AG09309 (cell line): ENCODE results near the gene CLIC1.

Experiments
- DNase-seq: peaks from one replicate; pipeline ENCODE4 v3.0.0-alpha.2; 2010; ENCODE audit warnings: low read depth
- H3K4me3 ChIP-seq: 2 replicates; pipeline ENCODE4 v1.5.1; 2011; ENCODE audit warnings: mild to moderate bottlenecking, low read depth, low read length, moderate library complexity; ENCODE audit not compliant: control insufficient read depth
- CTCF ChIP-seq: IDR thresholded peaks from 2 replicates; pipeline ENCODE4 v1.5.1; 2011; ENCODE audit warnings: mild to moderate bottlenecking, low read depth, low read length, inconsistent platforms; ENCODE audit not compliant: insufficient read depth, control insufficient read depth; ENCODE audit errors: missing control alignments

The CLIC1 gene

GRCh38 chr6:31736021-31736767, at the start of gene CLIC1:
TSS of gene CLIC1 (minus strand) at chr6:31736530. CDS start at chr6:31736300, 230 bp downstream.
- no peak for DNase-seq
- TF ChIP-seq CTCF, result no peak

GRCh38 chr6:31785475-31785874, 49.1 kb upstream of the CLIC1 start:
- no peak for TF ChIP-seq CTCF
- no peak overlapping the region for H3K4me3 ChIP-seq
- no peak for DNase-seq

More at GRCh38 chr6:31736021-31736767, at the start of gene CLIC1:
- peak within 1 kb of the TSS; percentile 85 for H3K4me3 ChIP-seq

GRCh38 chr6:31784098-31784925, 48.0 kb upstream of the CLIC1 start:
- DNase-seq, result no peak
- H3K4me3 ChIP-seq, result no peak overlapping the region
- no peak for TF ChIP-seq CTCF

GRCh38 chr6:31782126-31782855, 46.0 kb upstream of the CLIC1 start:
- H3K4me3 ChIP-seq, result no peak overlapping the region
- no peak for DNase-seq
- TF ChIP-seq CTCF, result no peak

- DNase-seq, result no peak
- no peak overlapping the region for H3K4me3 ChIP-seq
- no peak for TF ChIP-seq CTCF
Measured at GRCh38 chr6:31781244-31782125, 45.2 kb upstream of the CLIC1 start.
